Measurements from ENCODE around the gene MCL1.

- TF ChIP-seq ZBTB48 (tag by site-specific recombination; IDR thresholded peaks at IDR 0.05): no peak
- TF ChIP-seq BCL11A (tag by site-specific recombination; IDR thresholded peaks at IDR 0.05; ENCODE audit: low read depth): no peak
- no peak for TF ChIP-seq ZBTB21 (tag by site-specific recombination; IDR thresholded peaks at IDR 0.05)
- TF ChIP-seq CTCF (tag by site-specific recombination; IDR thresholded peaks at IDR 0.05): no peak
- no peak for TF ChIP-seq ZNF791 (tag by site-specific recombination; IDR thresholded peaks at IDR 0.05)
- TF ChIP-seq ZNF10 (tag by site-specific recombination; IDR thresholded peaks at IDR 0.05): no peak
- no peak for TF ChIP-seq YY1 (tag by site-specific recombination; IDR thresholded peaks at IDR 0.05)
- TF ChIP-seq ZNF174 (tag by site-specific recombination; IDR thresholded peaks at IDR 0.05): no peak
- no peak for TF ChIP-seq ZSCAN30 (tag by site-specific recombination; IDR thresholded peaks at IDR 0.05)
These were observed 24.3 kb upstream of the MCL1 start for GRCh38 chr1:150603711-150604110.

Data from HEK293 (cell line).